Measurements from ENCODE around the gene SCEL.

DNA sequence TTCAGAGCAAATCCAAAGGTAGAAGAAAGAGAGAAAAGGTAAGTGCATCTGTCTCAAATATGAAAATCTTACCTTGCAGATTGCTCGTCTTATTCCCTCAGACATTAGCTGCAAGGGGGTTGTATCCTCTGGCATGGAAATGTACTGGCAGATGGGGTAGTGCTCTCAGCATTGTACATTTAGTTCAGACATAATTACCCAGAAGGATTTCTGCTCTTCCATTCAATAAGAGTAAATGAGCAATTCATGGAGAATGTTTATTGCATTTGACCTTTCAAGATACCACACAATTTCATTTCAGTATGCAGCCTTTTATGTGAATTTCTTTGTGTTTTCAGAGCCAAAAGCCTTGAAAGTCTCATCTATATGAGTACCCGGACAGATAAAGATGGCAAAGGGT is 63.8 kb downstream of the SCEL start:
- TF ChIP-seq, protein P1, sequence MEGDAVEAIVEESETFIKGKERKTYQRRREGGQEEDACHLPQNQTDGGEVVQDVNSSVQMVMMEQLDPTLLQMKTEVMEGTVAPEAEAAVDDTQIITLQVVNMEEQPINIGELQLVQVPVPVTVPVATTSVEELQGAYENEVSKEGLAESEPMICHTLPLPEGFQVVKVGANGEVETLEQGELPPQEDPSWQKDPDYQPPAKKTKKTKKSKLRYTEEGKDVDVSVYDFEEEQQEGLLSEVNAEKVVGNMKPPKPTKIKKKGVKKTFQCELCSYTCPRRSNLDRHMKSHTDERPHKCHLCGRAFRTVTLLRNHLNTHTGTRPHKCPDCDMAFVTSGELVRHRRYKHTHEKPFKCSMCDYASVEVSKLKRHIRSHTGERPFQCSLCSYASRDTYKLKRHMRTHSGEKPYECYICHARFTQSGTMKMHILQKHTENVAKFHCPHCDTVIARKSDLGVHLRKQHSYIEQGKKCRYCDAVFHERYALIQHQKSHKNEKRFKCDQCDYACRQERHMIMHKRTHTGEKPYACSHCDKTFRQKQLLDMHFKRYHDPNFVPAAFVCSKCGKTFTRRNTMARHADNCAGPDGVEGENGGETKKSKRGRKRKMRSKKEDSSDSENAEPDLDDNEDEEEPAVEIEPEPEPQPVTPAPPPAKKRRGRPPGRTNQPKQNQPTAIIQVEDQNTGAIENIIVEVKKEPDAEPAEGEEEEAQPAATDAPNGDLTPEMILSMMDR (IDR thresholded peaks at IDR 0.05; ENCODE audit: low read length) = no peak
- TF ChIP-seq EZH2 (IDR thresholded peaks at IDR 0.05; ENCODE audit: borderline replicate concordance, low read length) = no peak
